ENCODE results near the gene LGALS3BP. TPM values are rescaled to one million over a fixed set of nuclear protein-coding genes. Genes with fewer than 3 reads are reported as not detected.

Gene LGALS3BP
- total and polyA plus RNA-seq, 2 of the 4 experiments (the other 2 are of a cell fraction) = 33.7 to 273 TPM

DNA sequence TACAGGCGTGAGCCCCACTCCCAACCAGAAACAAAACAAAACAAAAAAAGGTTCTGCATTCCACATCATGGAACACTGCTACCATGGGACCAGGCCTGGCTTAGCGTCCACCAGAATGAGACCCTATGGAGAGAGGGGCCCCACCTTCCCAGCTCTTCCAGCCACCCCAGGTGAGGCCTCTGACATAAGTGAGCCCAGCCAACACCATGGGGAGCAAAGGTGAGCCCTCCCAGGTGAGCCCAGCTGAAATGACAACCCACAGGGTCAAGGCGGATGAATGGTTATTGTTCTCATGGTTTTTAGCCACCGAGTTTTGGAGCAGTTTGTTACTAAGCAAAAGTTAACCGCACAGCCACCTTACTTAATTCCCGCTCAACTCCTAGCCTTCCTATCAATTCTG, 16.3 kb downstream of the LGALS3BP start:
- H2BK5ac ChIP-seq (ENCODE audit: low read depth, low read length, poor library complexity, severe bottlenecking) = no peak overlapping the region
- H3K56ac ChIP-seq (ENCODE audit: extremely low read depth, insufficient read depth, low read length) = no peak overlapping the region
- H4K91ac ChIP-seq (ENCODE audit: insufficient read depth, low read depth, low read length) = no peak overlapping the region
- H3K4me1 ChIP-seq (ENCODE audit: control insufficient read depth, insufficient read depth, low read length) = peaks cover 6% of the 10 kb centered on the region
- no peak overlapping the region for H3K23ac ChIP-seq (ENCODE audit: low read depth, low read length)
- no peak overlapping the region for H2BK15ac ChIP-seq (ENCODE audit: low read depth, low read length)
- no TSS peak for BruUV-seq (replicated peaks)
- no peaks in the 10 kb centered on the region for H3K9me1 ChIP-seq (ENCODE audit: insufficient read depth, low read length)
- no peak for ATAC-seq (ENCODE audit: low read depth)
- H3K36me3 ChIP-seq (ENCODE audit: control insufficient read depth, insufficient read depth, low read length) = peaks cover 7% of the 10 kb centered on the region; the same call in 1 of the 2 replicates
- intact Hi-C loops (cut with micrococcal nuclease) (no loop called here), dilution Hi-C loops (cut with HindIII; ENCODE audit: low sequenced_read_pairs, unreplicated experiment) (no loop called here), in situ Hi-C loops (cut with MboI; ENCODE audit: low sequenced_read_pairs) (loop anchor here (25.0 kb wide), 1 partner anchor 476 kb away; no protein-coding TSS in a partner anchor)
- DNase-seq = no peak
- ChIA-PET CTCF (interaction anchor here (0.6 kb wide), 1 partner anchor 117 kb away, joined by 5 read pairs; no protein-coding TSS in a partner anchor), POLR2A (ENCODE audit: unreplicated experiment) (no interaction called here)
- no peak overlapping the region for H4K5ac ChIP-seq (ENCODE audit: low read depth, low read length)
- no peaks in the 10 kb centered on the region for H3K9me3 ChIP-seq (ENCODE audit: control insufficient read depth, insufficient read depth, low read length)
- no peak overlapping the region for H3K4me2 ChIP-seq (ENCODE audit: low read depth, low read length)
- no peaks in the 10 kb centered on the region for H3K27me3 ChIP-seq (ENCODE audit: control insufficient read depth, insufficient read depth, low read length)
- no peaks in the 10 kb centered on the region; a peak in 1 of 4 replicates for H3K79me1 ChIP-seq (ENCODE audit: low read depth in 1 of 2, low read length in 2 of 2)
- H4K20me1 ChIP-seq (ENCODE audit: insufficient read depth, low read length) = no peaks in the 10 kb centered on the region
- H4K8ac ChIP-seq (ENCODE audit: low read depth in 2 of 2, low read length in 2 of 2) = no peak overlapping the region
- no peak overlapping the region for H2AFZ ChIP-seq (replicated peaks; ENCODE audit: low read length, poor library complexity)
- H2AK9ac ChIP-seq (replicated peaks; ENCODE audit: low read depth, low read length, poor library complexity) = peak overlapping the region; percentile 75
- no peak overlapping the region for H2BK120ac ChIP-seq (ENCODE audit: low read depth, low read length)
- H3K14ac ChIP-seq (replicated peaks; ENCODE audit: low read depth, low read length) = no peak overlapping the region
- WGBS, 2 experiments (ENCODE audit: extremely low coverage in 2 of 2, insufficient read length in 1 of 2) = 100% methylated on average over 1 of the region's 6 CpGs; no CpG with 5 or more reads in 1 of the 2 experiments
- H3K18ac ChIP-seq (ENCODE audit: low read depth, low read length) = no peak overlapping the region
- no peak overlapping the region for H3K9ac ChIP-seq (ENCODE audit: low read depth, low read length)
- H2BK20ac ChIP-seq (ENCODE audit: low read depth, low read length) = no peak overlapping the region
- no peak overlapping the region for H3K4me3 ChIP-seq (ENCODE audit: insufficient read depth, low read depth, low read length)
- TF ChIP-seq, protein P1, sequence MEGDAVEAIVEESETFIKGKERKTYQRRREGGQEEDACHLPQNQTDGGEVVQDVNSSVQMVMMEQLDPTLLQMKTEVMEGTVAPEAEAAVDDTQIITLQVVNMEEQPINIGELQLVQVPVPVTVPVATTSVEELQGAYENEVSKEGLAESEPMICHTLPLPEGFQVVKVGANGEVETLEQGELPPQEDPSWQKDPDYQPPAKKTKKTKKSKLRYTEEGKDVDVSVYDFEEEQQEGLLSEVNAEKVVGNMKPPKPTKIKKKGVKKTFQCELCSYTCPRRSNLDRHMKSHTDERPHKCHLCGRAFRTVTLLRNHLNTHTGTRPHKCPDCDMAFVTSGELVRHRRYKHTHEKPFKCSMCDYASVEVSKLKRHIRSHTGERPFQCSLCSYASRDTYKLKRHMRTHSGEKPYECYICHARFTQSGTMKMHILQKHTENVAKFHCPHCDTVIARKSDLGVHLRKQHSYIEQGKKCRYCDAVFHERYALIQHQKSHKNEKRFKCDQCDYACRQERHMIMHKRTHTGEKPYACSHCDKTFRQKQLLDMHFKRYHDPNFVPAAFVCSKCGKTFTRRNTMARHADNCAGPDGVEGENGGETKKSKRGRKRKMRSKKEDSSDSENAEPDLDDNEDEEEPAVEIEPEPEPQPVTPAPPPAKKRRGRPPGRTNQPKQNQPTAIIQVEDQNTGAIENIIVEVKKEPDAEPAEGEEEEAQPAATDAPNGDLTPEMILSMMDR (conservative IDR thresholded peaks at IDR 0.05; ENCODE audit: low read depth, low read length) = no peak
- TF ChIP-seq MAFK (IDR thresholded peaks at IDR 0.05; ENCODE audit: low read depth, low read length) (no peak), MXI1 (IDR thresholded peaks at IDR 0.05; ENCODE audit: borderline replicate concordance, low read depth, low read length) (no peak), POLR2A (IDR thresholded peaks at IDR 0.05; ENCODE audit: low read depth, low read length) (no peak), RFX5 (IDR thresholded peaks at IDR 0.05; ENCODE audit: low read depth, low read length) (no peak), NFE2L2 (IDR thresholded peaks at IDR 0.05; ENCODE audit: low read depth, low read length) (no peak), RCOR1 (IDR thresholded peaks at IDR 0.05; ENCODE audit: insufficient replicate concordance, low read length) (no peak), RAD21 (IDR thresholded peaks at IDR 0.05; ENCODE audit: low read length) (no peak), SMC3 (IDR thresholded peaks at IDR 0.05; ENCODE audit: low read depth, low read length) (no peak), CEBPB (IDR thresholded peaks at IDR 0.05; ENCODE audit: low read depth, low read length) (no peak), BHLHE40 (IDR thresholded peaks at IDR 0.05; ENCODE audit: low read depth, low read length) (no peak), CHD1 (IDR thresholded peaks at IDR 0.05; ENCODE audit: low read depth, low read length) (no peak), MAZ (IDR thresholded peaks at IDR 0.05; ENCODE audit: borderline replicate concordance, low read depth, low read length) (no peak)
- TF ChIP-seq, protein P2, sequence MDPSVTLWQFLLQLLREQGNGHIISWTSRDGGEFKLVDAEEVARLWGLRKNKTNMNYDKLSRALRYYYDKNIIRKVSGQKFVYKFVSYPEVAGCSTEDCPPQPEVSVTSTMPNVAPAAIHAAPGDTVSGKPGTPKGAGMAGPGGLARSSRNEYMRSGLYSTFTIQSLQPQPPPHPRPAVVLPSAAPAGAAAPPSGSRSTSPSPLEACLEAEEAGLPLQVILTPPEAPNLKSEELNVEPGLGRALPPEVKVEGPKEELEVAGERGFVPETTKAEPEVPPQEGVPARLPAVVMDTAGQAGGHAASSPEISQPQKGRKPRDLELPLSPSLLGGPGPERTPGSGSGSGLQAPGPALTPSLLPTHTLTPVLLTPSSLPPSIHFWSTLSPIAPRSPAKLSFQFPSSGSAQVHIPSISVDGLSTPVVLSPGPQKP (IDR thresholded peaks at IDR 0.05; ENCODE audit: borderline replicate concordance, low read depth, low read length) = no peak
- H3K4ac ChIP-seq (ENCODE audit: low read depth, low read length) = no peak overlapping the region
- peak overlapping the region; percentile 63; the same call in 1 of the 2 replicates for H2AK5ac ChIP-seq (ENCODE audit: low read depth, low read length)
- no peak overlapping the region for H3K27ac ChIP-seq (ENCODE audit: insufficient read depth, low read length)
